H9 (cell line): ENCODE measurements around the gene GABBR2. TPM values are rescaled to one million over a fixed set of nuclear protein-coding genes. Genes with fewer than 3 reads are reported as not detected.

Experiments used
- DNase-seq: peaks from one replicate; pipeline ENCODE4 v3.0.0-alpha.2; 2017
- H2AFZ ChIP-seq: one replicate; pipeline ENCODE4 v1.6.1; 2013; ENCODE audit warnings: mild to moderate bottlenecking, low read length, control low read depth, moderate library complexity
- H2AK5ac ChIP-seq: 2 replicates; pipeline ENCODE4 v1.6.1; 2013; ENCODE audit warnings: low read length, control low read depth, mixed read lengths; ENCODE audit not compliant: insufficient read length
- H2BK120ac ChIP-seq: one replicate; pipeline ENCODE4 v1.6.1; 2013; ENCODE audit warnings: low read depth, mild to moderate bottlenecking, low read length, control low read depth, inconsistent platforms; ENCODE audit not compliant: poor library complexity, severe bottlenecking
- H2BK12ac ChIP-seq: 2 replicates; pipeline ENCODE4 v1.6.1; 2013; ENCODE audit warnings: low read length, control low read depth, mixed read lengths, low read depth; ENCODE audit not compliant: insufficient read length
- H2BK15ac ChIP-seq: 2 replicates; pipeline ENCODE4 v1.6.1; 2013; ENCODE audit warnings: low read depth, low read length, control low read depth
- H2BK20ac ChIP-seq: one replicate; pipeline ENCODE4 v1.6.1; 2013; ENCODE audit warnings: low read depth, mild to moderate bottlenecking, low read length, control low read depth, inconsistent platforms; ENCODE audit not compliant: poor library complexity, severe bottlenecking
- H2BK5ac ChIP-seq: 2 replicates; pipeline ENCODE4 v1.6.1; 2013; ENCODE audit warnings: low read length, control low read depth, mixed read lengths; ENCODE audit not compliant: insufficient read length
- H3K14ac ChIP-seq: 2 replicates; pipeline ENCODE4 v1.6.1; 2013; ENCODE audit warnings: low read length, control low read depth; ENCODE audit not compliant: insufficient read depth
- H3K18ac ChIP-seq: 2 replicates; pipeline ENCODE4 v1.6.1; 2013; ENCODE audit warnings: low read depth, mild to moderate bottlenecking, mixed read lengths, low read length, control low read depth; ENCODE audit not compliant: insufficient read length
- H3K23ac ChIP-seq: 2 replicates; pipeline ENCODE4 v1.6.1; 2013; ENCODE audit warnings: low read length, control low read depth, mixed read lengths, low read depth; ENCODE audit not compliant: insufficient read length
- H3K23me2 ChIP-seq: 2 replicates; pipeline ENCODE4 v1.6.1; 2013; ENCODE audit warnings: low read depth, mild to moderate bottlenecking, mixed read lengths, low read length, control low read depth; ENCODE audit not compliant: insufficient read length, poor library complexity, severe bottlenecking
- H3K27ac ChIP-seq: 2 replicates; pipeline ENCODE4 v1.5.1; 2013; ENCODE audit warnings: low read length, control low read depth, mixed read lengths, low read depth; ENCODE audit not compliant: insufficient read length
- H3K27me3 ChIP-seq: 2 replicates; pipeline ENCODE4 v1.6.1; 2013; ENCODE audit warnings: low read length, control low read depth, inconsistent platforms; ENCODE audit not compliant: insufficient read depth
- H3K4ac ChIP-seq: 2 replicates; pipeline ENCODE4 v1.6.1; 2013; ENCODE audit warnings: low read depth, mild to moderate bottlenecking, control low read depth, inconsistent platforms, low read length, moderate library complexity
- H3K4me1 ChIP-seq: 2 replicates; pipeline ENCODE4 v1.6.1; 2013; ENCODE audit warnings: low read length, control low read depth, inconsistent platforms; ENCODE audit not compliant: insufficient read depth
- H3K4me2 ChIP-seq: 2 replicates; pipeline ENCODE4 v1.6.1; 2013; ENCODE audit warnings: low read length, control low read depth, mixed read lengths; ENCODE audit not compliant: insufficient read length, insufficient read depth
- H3K56ac ChIP-seq: 2 replicates; pipeline ENCODE4 v1.6.1; 2013; ENCODE audit warnings: low read depth, mild to moderate bottlenecking, mixed read lengths, low read length, control low read depth; ENCODE audit not compliant: insufficient read length
- H3K79me1 ChIP-seq: 2 replicates; pipeline ENCODE4 v1.6.1; 2013; ENCODE audit warnings: low read depth, mild to moderate bottlenecking, moderate library complexity, low read length, control low read depth, inconsistent platforms; ENCODE audit not compliant: insufficient read depth, poor library complexity, severe bottlenecking
- H3K79me2 ChIP-seq: 2 replicates; pipeline ENCODE4 v1.6.1; 2013; ENCODE audit warnings: low read length, control low read depth, inconsistent platforms; ENCODE audit not compliant: insufficient read depth
- H3K9ac ChIP-seq: 2 replicates; pipeline ENCODE4 v1.6.1; 2013; ENCODE audit warnings: low read length, control low read depth, mixed read lengths; ENCODE audit not compliant: insufficient read length; ENCODE audit errors: extremely low read depth
- H3K9me3 ChIP-seq: one replicate; pipeline ENCODE4 v1.6.1; 2013; ENCODE audit warnings: low read depth, low read length, inconsistent platforms; ENCODE audit not compliant: control insufficient read depth
- H3T11ph ChIP-seq: one replicate; pipeline ENCODE4 v1.6.1; 2013; ENCODE audit warnings: mild to moderate bottlenecking, low read length, control low read depth, inconsistent platforms
- H4K20me1 ChIP-seq: one replicate; pipeline ENCODE4 v1.6.1; 2013; ENCODE audit not compliant: control insufficient read depth, insufficient read length, insufficient read depth
- H4K5ac ChIP-seq: 2 replicates; pipeline ENCODE4 v1.6.1; 2013; ENCODE audit warnings: low read depth, mild to moderate bottlenecking, mixed read lengths, low read length, control low read depth; ENCODE audit not compliant: insufficient read length
- H4K8ac ChIP-seq: replicated peaks from 2 replicates; pipeline ENCODE4 v1.6.1; 2013; ENCODE audit warnings: low read length, control low read depth, mixed read lengths, low read depth; ENCODE audit not compliant: insufficient read length
- H4K91ac ChIP-seq: 2 replicates; pipeline ENCODE4 v1.6.1; 2013; ENCODE audit warnings: low read depth, mild to moderate bottlenecking, moderate library complexity, mixed read lengths, low read length, control low read depth; ENCODE audit not compliant: insufficient read length
- H3K27ac Mint-ChIP-seq, 3 experiments: 2 replicates in 2 of 3; 3 replicates in 1 of 3; pipeline ENCODE4 v1.8.0; 2020 to 2021; ENCODE audit warnings: mixed read lengths in 3 of 3, mild to moderate bottlenecking in 1 of 3, moderate library complexity in 1 of 3
- H3K27me3 Mint-ChIP-seq: 2 replicates; pipeline ENCODE4 v1.8.0; 2021; ENCODE audit warnings: low read depth, mild to moderate bottlenecking, moderate library complexity, mixed read lengths
- H3K36me3 Mint-ChIP-seq, 3 experiments: 2 replicates in 2 of 3; 3 replicates in 1 of 3; pipeline ENCODE4 v1.8.0; 2020 to 2021; ENCODE audit warnings: low read depth in 3 of 3, mixed read lengths in 3 of 3; ENCODE audit not compliant: insufficient read depth in 1 of 3
- H3K4me1 Mint-ChIP-seq, 2 experiments: 2 replicates each; pipeline ENCODE4 v1.8.0; 2020; ENCODE audit warnings: mixed read lengths in 2 of 2
- H3K4me3 Mint-ChIP-seq, 2 experiments: 2 replicates in 1 of 2; 3 replicates in 1 of 2; pipeline ENCODE4 v1.8.0; 2020 to 2021; ENCODE audit warnings: mild to moderate bottlenecking in 2 of 2, mixed read lengths in 2 of 2, moderate library complexity in 1 of 2
- H3K9me3 Mint-ChIP-seq, 2 experiments: 2 replicates in 1 of 2; 3 replicates in 1 of 2; pipeline ENCODE4 v1.8.0; 2020; ENCODE audit warnings: mild to moderate bottlenecking in 2 of 2, mixed read lengths in 2 of 2, moderate library complexity in 1 of 2
- CTCF ChIP-seq: fragments of 200-600 bp; sonication (generic); conservative IDR thresholded peaks from 3 replicates; pipeline ENCODE4 v1.8.0; 2021; ENCODE audit warnings: antibody characterized with exemption, mild to moderate bottlenecking
- WGBS: extraction: QIAGEN DNeasy Blood & Tissue Kit; methylation state at CpG from one replicate; pipeline ENCODE4 v1.1.7; 2013; ENCODE audit warnings: missing lambda C conversion rate, low lambda C conversion rate, mixed read lengths; ENCODE audit not compliant: insufficient read length; ENCODE audit errors: extremely low coverage; 5-methylcytosine and 5-hydroxymethylcytosine counted together
- total RNA-seq: library from RNA; stranded (reverse); gene quantifications from 2 replicates; pipeline ENCODE4 v1.2.1, GENCODE V29; 2021

The GABBR2 gene
- total RNA-seq, 1 experiment from 2014 or later: 0.66 TPM

- Histone ChIP-seq H3K4me1 (no peaks in the 10 kb centered on the region; the same call in 1 of the 2 replicates), H2AK5ac (no peak overlapping the region), H3T11ph (no peak overlapping the region), H3K79me2 (no peaks in the 10 kb centered on the region), H2BK120ac (no peak overlapping the region), H4K20me1 (no peaks in the 10 kb centered on the region), H4K8ac (no peak overlapping the region), H2BK15ac (no peak overlapping the region), H2BK5ac (no peak overlapping the region), H3K56ac (no peak overlapping the region), H3K14ac (no peak overlapping the region), H4K5ac (no peak overlapping the region), H3K9me3 (no peaks in the 10 kb centered on the region), H3K27me3 (no peaks in the 10 kb centered on the region), H2BK12ac (no peak overlapping the region), H4K91ac (no peak overlapping the region), H2AFZ (no peak overlapping the region), H2BK20ac (no peak overlapping the region), H3K27ac (no peak overlapping the region), H3K4me2 (no peak overlapping the region), H3K23me2 (no peaks in the 10 kb centered on the region), H3K23ac (no peak overlapping the region), H3K9ac (no peak overlapping the region), H3K4ac (no peak overlapping the region), H3K79me1 (no peaks in the 10 kb centered on the region), H3K18ac (no peak overlapping the region)
- H3K27me3 Mint-ChIP-seq: no peaks in the 10 kb centered on the region; the same call in 1 of the 2 replicates
- no peaks in the 10 kb centered on the region for H3K9me3 Mint-ChIP-seq
- no peaks in the 10 kb centered on the region for H3K36me3 Mint-ChIP-seq
- no CpG with 5 or more reads among the region's 12 CpGs for WGBS
- no peak overlapping the region for H3K4me3 Mint-ChIP-seq
- no peak overlapping the region for H3K27ac Mint-ChIP-seq
- TF ChIP-seq CTCF: no peak
- DNase-seq: no peak
- peaks cover 10 to 13% of the 10 kb centered on the region in 2 experiments for H3K4me1 Mint-ChIP-seq
Observed at GRCh38 chr9:98381311-98382103, 327.2 kb downstream of the GABBR2 start.
